Activated CD4-positive, alpha-beta T cell treated with anti-CD3 and anti-CD28 coated beads for 36 hours (primary cell): ENCODE results near the gene NOD1. TPM values are rescaled to one million over a fixed set of nuclear protein-coding genes. Genes with fewer than 3 reads are reported as not detected.

Source experiments
- ATAC-seq: fragments of 200-7000 bp; cut with Tn5 transposase; one replicate; pipeline ENCODE4 v1.10.0; 2021; ENCODE audit warnings: mild to moderate bottlenecking, moderate library complexity
- CTCF ChIA-PET: fragments of 350-600 bp; sonication (Branson Sonifier 250); formaldehyde crosslinking; loops from one replicate; lab custom pipeline; 2021; ENCODE audit warnings: antibody characterized with exemption; lab: Charles Lee
- POLR2A ChIA-PET: fragments of 350-600 bp; sonication (Branson Sonifier 250); formaldehyde crosslinking; loops from one replicate; lab custom pipeline; 2021; ENCODE audit warnings: antibody characterized with exemption, inconsistent platforms; lab: Charles Lee
- DNase-seq: peaks from one replicate; pipeline ENCODE4 v3.0.0-alpha.2; 2020
- H3K27ac Mint-ChIP-seq: one replicate; pipeline ENCODE4 v1.8.0; 2021; ENCODE audit warnings: mixed read lengths
- H3K27me3 Mint-ChIP-seq: one replicate; pipeline ENCODE4 v1.8.0; 2021; ENCODE audit warnings: mixed read lengths
- H3K36me3 Mint-ChIP-seq: one replicate; pipeline ENCODE4 v1.8.0; 2021; ENCODE audit warnings: low read depth, mixed read lengths
- H3K4me1 Mint-ChIP-seq: one replicate; pipeline ENCODE4 v1.8.0; 2021; ENCODE audit warnings: mixed read lengths
- H3K4me3 Mint-ChIP-seq: one replicate; pipeline ENCODE4 v1.8.0; 2021; ENCODE audit warnings: mild to moderate bottlenecking, moderate library complexity, mixed read lengths
- H3K9me3 Mint-ChIP-seq: one replicate; pipeline ENCODE4 v1.8.0; 2021; ENCODE audit warnings: low read depth, mixed read lengths
- intact Hi-C, 2 experiments: fragments of 100-400 bp; cut with DNase I in 1 of 2; cut with micrococcal nuclease in 1 of 2; formaldehyde crosslinking; loops; one replicate each; pipeline versions ENCODE4 v1.14.2 to v1.15.1; 2022 to 2024; cut with DNase I, micrococcal nuclease
- total RNA-seq, 2 experiments: library from RNA; stranded (reverse); gene quantifications; one replicate each; pipeline ENCODE4 v1.2.3, GENCODE V29; 2021

NOD1 gene
- total RNA-seq, 2 experiments from 2014 or later: 10.8 to 11.0 TPM

GRCh38 chr7:30459591-30460245 lies 18.9 kb downstream of the NOD1 start:
- ChIA-PET CTCF (interaction anchor here (0.6 to 1.1 kb wide), 4 partner anchors 9 to 224 kb away, joined by 3 read pairs; no protein-coding TSS in a partner anchor), POLR2A (no interaction called here)
- Mint-ChIP-seq H3K4me1 (peaks cover under 1% of the 10 kb centered on the region), H3K4me3 (no peak overlapping the region), H3K36me3 (peaks cover 7% of the 10 kb centered on the region), H3K9me3 (no peaks in the 10 kb centered on the region), H3K27me3 (no peaks in the 10 kb centered on the region), H3K27ac (no peak overlapping the region)
- no peak for DNase-seq
- intact Hi-C loops: no loop called here
- ATAC-seq: no peak

- Mint-ChIP-seq H3K27ac (no peak overlapping the region), H3K27me3 (no peaks in the 10 kb centered on the region), H3K4me3 (no peak overlapping the region), H3K4me1 (no peaks in the 10 kb centered on the region), H3K36me3 (peaks cover 12% of the 10 kb centered on the region), H3K9me3 (no peaks in the 10 kb centered on the region)
- ChIA-PET POLR2A (no interaction called here), CTCF (no interaction called here)
- ATAC-seq (no peak), DNase-seq (no peak)
- intact Hi-C loops: no loop called here
Observed at GRCh38 chr7:30458311-30458710, 20.3 kb downstream of the NOD1 start.

- POLR2A ChIA-PET: interaction anchor here (0.6 kb wide), 1 partner anchor 24 kb away, joined by 3 read pairs; no protein-coding TSS in a partner anchor
- H3K4me1 Mint-ChIP-seq: no peaks in the 10 kb centered on the region
- H3K4me3 Mint-ChIP-seq: no peak overlapping the region
- CTCF ChIA-PET: interaction anchor here (0.5 to 0.6 kb wide), 2 partner anchors 10 to 95 kb away, joined by 3 to 5 read pairs; no protein-coding TSS in a partner anchor
- ATAC-seq (no peak), DNase-seq (no peak)
- intact Hi-C loops: no loop called here
- H3K36me3 Mint-ChIP-seq: peaks cover 10% of the 10 kb centered on the region
- no peaks in the 10 kb centered on the region for H3K27me3 Mint-ChIP-seq
- no peaks in the 10 kb centered on the region for H3K9me3 Mint-ChIP-seq
- no peak overlapping the region for H3K27ac Mint-ChIP-seq
Observed at GRCh38 chr7:30453921-30454320, 24.7 kb downstream of the NOD1 start.

- ChIA-PET POLR2A (no interaction called here), CTCF (no interaction called here)
- H3K27ac Mint-ChIP-seq: no peak overlapping the region
- peaks cover 12% of the 10 kb centered on the region for H3K36me3 Mint-ChIP-seq
- no peak for DNase-seq
- no peak overlapping the region for H3K4me3 Mint-ChIP-seq
- H3K27me3 Mint-ChIP-seq: no peaks in the 10 kb centered on the region
- no peaks in the 10 kb centered on the region for H3K4me1 Mint-ChIP-seq
- ATAC-seq: no peak
- intact Hi-C loops: no loop called here
- H3K9me3 Mint-ChIP-seq: no peaks in the 10 kb centered on the region
Observed at GRCh38 chr7:30453016-30453415, 25.6 kb downstream of the NOD1 start.

- H3K36me3 Mint-ChIP-seq: peaks cover 12% of the 10 kb centered on the region
- H3K27me3 Mint-ChIP-seq: no peaks in the 10 kb centered on the region
- H3K4me1 Mint-ChIP-seq: no peaks in the 10 kb centered on the region
- H3K4me3 Mint-ChIP-seq: no peak overlapping the region
- no peaks in the 10 kb centered on the region for H3K9me3 Mint-ChIP-seq
- intact Hi-C loops: no loop called here
- no peak overlapping the region for H3K27ac Mint-ChIP-seq
- POLR2A ChIA-PET: no interaction called here
- CTCF ChIA-PET: no interaction called here
- no peak for ATAC-seq
- DNase-seq: no peak
Observed at GRCh38 chr7:30452280-30452930, 26.2 kb downstream of the NOD1 start.

- no peak overlapping the region for H3K4me3 Mint-ChIP-seq
- POLR2A ChIA-PET: no interaction called here
- no peaks in the 10 kb centered on the region for H3K4me1 Mint-ChIP-seq
- CTCF ChIA-PET: interaction anchor here (0.6 kb wide), 1 partner anchor 55 kb away, joined by 3 read pairs; no protein-coding TSS in a partner anchor
- no peaks in the 10 kb centered on the region for H3K27me3 Mint-ChIP-seq
- intact Hi-C loops: no loop called here
- ATAC-seq (no peak), DNase-seq (no peak)
- no peak overlapping the region for H3K27ac Mint-ChIP-seq
- no peaks in the 10 kb centered on the region for H3K9me3 Mint-ChIP-seq
- peaks cover 17% of the 10 kb centered on the region for H3K36me3 Mint-ChIP-seq
Observed at GRCh38 chr7:30451539-30452279, 26.9 kb downstream of the NOD1 start.

GRCh38 chr7:30450983-30451497 lies 27.5 kb downstream of the NOD1 start:
- no peaks in the 10 kb centered on the region for H3K9me3 Mint-ChIP-seq
- H3K27me3 Mint-ChIP-seq: no peaks in the 10 kb centered on the region
- H3K4me3 Mint-ChIP-seq: no peak overlapping the region
- no peak for ATAC-seq
- ChIA-PET CTCF (interaction anchor here (0.6 to 1.2 kb wide), 2 partner anchors 54 to 113 kb away, joined by 3 to 4 read pairs; no protein-coding TSS in a partner anchor), POLR2A (no interaction called here)
- peaks cover 2% of the 10 kb centered on the region for H3K4me1 Mint-ChIP-seq
- peaks cover 18% of the 10 kb centered on the region for H3K36me3 Mint-ChIP-seq
- intact Hi-C loops: no loop called here
- H3K27ac Mint-ChIP-seq: no peak overlapping the region
- DNase-seq: no peak

GRCh38 chr7:30450240-30450982 lies 28.2 kb downstream of the NOD1 start:
- Mint-ChIP-seq H3K9me3 (no peaks in the 10 kb centered on the region), H3K27me3 (no peaks in the 10 kb centered on the region), H3K36me3 (peaks cover 23% of the 10 kb centered on the region), H3K27ac (no peak overlapping the region), H3K4me1 (peaks cover 4% of the 10 kb centered on the region), H3K4me3 (no peak overlapping the region)
- POLR2A ChIA-PET: no interaction called here
- CTCF ChIA-PET: interaction anchor here (1.2 kb wide), 1 partner anchor 114 kb away, joined by 4 read pairs; no protein-coding TSS in a partner anchor
- intact Hi-C loops: no loop called here
- ATAC-seq (no peak), DNase-seq (no peak)

GRCh38 chr7:30448461-30449189 lies 30.0 kb downstream of the NOD1 start:
- H3K9me3 Mint-ChIP-seq: no peaks in the 10 kb centered on the region
- ATAC-seq: no peak
- H3K27ac Mint-ChIP-seq: no peak overlapping the region
- intact Hi-C loops: no loop called here
- peaks cover 21% of the 10 kb centered on the region for H3K36me3 Mint-ChIP-seq
- ChIA-PET POLR2A (no interaction called here), CTCF (interaction anchor here (1.8 kb wide), 1 partner anchor 30 kb away, joined by 5 read pairs; the partner anchor contains the start of gene NOD1)
- no peaks in the 10 kb centered on the region for H3K27me3 Mint-ChIP-seq
- DNase-seq: no peak
- no peak overlapping the region for H3K4me3 Mint-ChIP-seq
- peaks cover 4% of the 10 kb centered on the region for H3K4me1 Mint-ChIP-seq

GRCh38 chr7:30447466-30447865 lies 31.1 kb downstream of the NOD1 start:
- Mint-ChIP-seq H3K27ac (no peak overlapping the region), H3K36me3 (peaks cover 18% of the 10 kb centered on the region), H3K4me3 (no peak overlapping the region), H3K4me1 (peaks cover 4% of the 10 kb centered on the region), H3K9me3 (no peaks in the 10 kb centered on the region), H3K27me3 (no peaks in the 10 kb centered on the region)
- no peak for ATAC-seq
- CTCF ChIA-PET: interaction anchor here (1.4 to 1.8 kb wide), 2 partner anchors 31 to 172 kb away, joined by 4 to 5 read pairs; partner anchors contain the start of gene NOD1
- intact Hi-C loops: no loop called here
- no peak for DNase-seq
- POLR2A ChIA-PET: no interaction called here
